OCI-LY3 (cell line): Measurements from ENCODE around the gene ZNF521.

ENCODE experiments used
- H2AFZ ChIP-seq: fragments of 200-600, 300-600 bp; shearing (Covaris generic); 2 replicates; pipeline ENCODE4 v1.6.0; 2014; ENCODE audit warnings: antibody characterized with exemption, low read depth, low read length
- H3K27ac ChIP-seq: fragments of 200-600, 300-600 bp; sonication (generic); 2 replicates; pipeline ENCODE4 v1.5.1; 2014; ENCODE audit warnings: mild to moderate bottlenecking, low read length, moderate library complexity, mixed read lengths
- H3K27me3 ChIP-seq: fragments of 200-600, 300-600 bp; sonication (generic); 2 replicates; pipeline ENCODE4 v1.6.1; 2014; ENCODE audit warnings: low read depth, low read length, mixed read lengths
- H3K36me3 ChIP-seq: fragments of 200-600, 300-600 bp; sonication (generic); replicated peaks from 2 replicates; pipeline ENCODE3; 2014; ENCODE audit warnings: low read depth, low read length, mixed read lengths
- H3K4me1 ChIP-seq: fragments of 300-600, 200-600 bp; sonication (generic); 2 replicates; pipeline ENCODE4 v1.6.1; 2014; ENCODE audit warnings: low read length, mixed read lengths
- H3K4me2 ChIP-seq: fragments of 200-600, 300-600 bp; sonication (generic); 2 replicates; pipeline ENCODE4 v1.6.1; 2014; ENCODE audit warnings: low read length, mixed read lengths
- H3K4me3 ChIP-seq: fragments of 300-600, 200-600 bp; sonication (generic); 2 replicates; pipeline ENCODE4 v1.5.1; 2014; ENCODE audit warnings: antibody characterized with exemption, mild to moderate bottlenecking, low read length, moderate library complexity
- H3K79me2 ChIP-seq: fragments of 300-600, 200-600 bp; shearing (Covaris generic); 2 replicates; pipeline ENCODE4 v1.6.1; 2014; ENCODE audit warnings: mild to moderate bottlenecking, low read length, mixed read lengths
- H3K9ac ChIP-seq: fragments of 300-600, 200-600 bp; shearing (Covaris generic); 2 replicates; pipeline ENCODE4 v1.6.0; 2014; ENCODE audit warnings: mild to moderate bottlenecking, low read length, moderate library complexity
- H3K9me3 ChIP-seq: fragments of 200-600, 300-600 bp; shearing (Covaris generic); 2 replicates; pipeline ENCODE4 v1.6.1; 2014; ENCODE audit warnings: low read length, mixed read lengths; ENCODE audit not compliant: insufficient read depth
- H4K20me1 ChIP-seq: fragments of 200-600, 300-600 bp; sonication (generic); 2 replicates; pipeline ENCODE4 v1.6.1; 2016; ENCODE audit warnings: low read length, mixed read lengths; ENCODE audit not compliant: insufficient read depth
- EZH2phosphoT487 ChIP-seq: fragments of 200-600 bp; shearing (Covaris generic); IDR thresholded peaks from 2 replicates; pipeline ENCODE4 v1.6.1; 2018; ENCODE audit warnings: antibody characterized with exemption, mixed run types, low read depth
- TF ChIP-seq, protein P1 (sequence below): fragments of 200-600, 300-600 bp; sonication (generic); IDR thresholded peaks from 2 replicates; pipeline ENCODE4 v1.5.1; 2014; ENCODE audit warnings: antibody characterized with exemption, low read length, low read depth

Gene ZNF521

DNA sequence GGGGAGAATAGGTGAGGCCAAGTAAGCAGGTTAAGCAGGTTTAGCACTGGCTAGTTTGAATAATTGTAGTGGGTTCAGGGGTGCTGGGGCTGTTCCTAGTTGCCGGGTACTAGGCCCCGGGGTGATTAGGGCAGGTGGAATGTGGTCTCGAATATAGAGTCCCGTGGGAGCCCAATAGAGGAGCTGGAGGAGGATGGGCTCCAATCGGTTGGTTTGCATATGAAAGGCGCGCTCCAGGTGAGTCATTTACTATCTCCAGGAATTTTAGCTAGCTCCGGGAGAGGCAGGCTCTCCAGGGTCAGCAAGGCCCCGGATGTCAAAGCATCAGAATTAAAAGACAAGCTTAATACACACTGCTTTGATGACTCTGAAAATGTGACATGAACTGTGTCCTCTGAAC lies 304.0 kb downstream of the ZNF521 start:
- Histone ChIP-seq H3K4me3 (no peak overlapping the region), H3K9me3 (no peaks in the 10 kb centered on the region), H2AFZ (no peak overlapping the region), H3K4me2 (no peak overlapping the region), H3K4me1 (no peaks in the 10 kb centered on the region), H3K9ac (no peak overlapping the region), H4K20me1 (no peaks in the 10 kb centered on the region), H3K79me2 (no peaks in the 10 kb centered on the region), H3K36me3 (no peaks in the 10 kb centered on the region), H3K27me3 (no peaks in the 10 kb centered on the region), H3K27ac (no peak overlapping the region)
- TF ChIP-seq, protein P1, sequence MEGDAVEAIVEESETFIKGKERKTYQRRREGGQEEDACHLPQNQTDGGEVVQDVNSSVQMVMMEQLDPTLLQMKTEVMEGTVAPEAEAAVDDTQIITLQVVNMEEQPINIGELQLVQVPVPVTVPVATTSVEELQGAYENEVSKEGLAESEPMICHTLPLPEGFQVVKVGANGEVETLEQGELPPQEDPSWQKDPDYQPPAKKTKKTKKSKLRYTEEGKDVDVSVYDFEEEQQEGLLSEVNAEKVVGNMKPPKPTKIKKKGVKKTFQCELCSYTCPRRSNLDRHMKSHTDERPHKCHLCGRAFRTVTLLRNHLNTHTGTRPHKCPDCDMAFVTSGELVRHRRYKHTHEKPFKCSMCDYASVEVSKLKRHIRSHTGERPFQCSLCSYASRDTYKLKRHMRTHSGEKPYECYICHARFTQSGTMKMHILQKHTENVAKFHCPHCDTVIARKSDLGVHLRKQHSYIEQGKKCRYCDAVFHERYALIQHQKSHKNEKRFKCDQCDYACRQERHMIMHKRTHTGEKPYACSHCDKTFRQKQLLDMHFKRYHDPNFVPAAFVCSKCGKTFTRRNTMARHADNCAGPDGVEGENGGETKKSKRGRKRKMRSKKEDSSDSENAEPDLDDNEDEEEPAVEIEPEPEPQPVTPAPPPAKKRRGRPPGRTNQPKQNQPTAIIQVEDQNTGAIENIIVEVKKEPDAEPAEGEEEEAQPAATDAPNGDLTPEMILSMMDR: no peak
- no peak for TF ChIP-seq EZH2phosphoT487

DNA sequence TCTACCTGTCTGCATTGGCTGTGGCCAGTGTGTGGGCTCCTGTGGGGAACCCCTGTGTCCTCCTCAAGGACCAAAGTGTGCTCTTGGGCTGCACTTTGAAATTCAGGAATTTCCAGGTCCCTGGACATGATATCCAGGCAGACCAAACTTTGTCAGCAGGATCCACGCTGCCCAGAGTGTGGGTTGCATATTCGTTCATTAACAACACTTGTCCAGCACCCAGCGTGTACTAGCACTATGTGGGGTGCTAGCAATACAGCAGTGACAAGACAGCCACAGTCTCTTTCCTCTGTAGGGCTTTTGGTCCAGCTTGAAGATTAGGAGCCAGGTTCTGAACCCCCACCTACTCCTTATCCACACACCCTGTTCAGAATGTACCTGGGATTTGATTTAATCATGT lies 304.5 kb downstream of the ZNF521 start:
- TF ChIP-seq, protein P1: no peak
- TF ChIP-seq EZH2phosphoT487: no peak
- Histone ChIP-seq H3K9ac (no peak overlapping the region), H3K4me1 (no peaks in the 10 kb centered on the region), H3K4me3 (no peak overlapping the region), H3K27me3 (no peaks in the 10 kb centered on the region), H3K4me2 (no peak overlapping the region), H2AFZ (no peak overlapping the region), H3K79me2 (no peaks in the 10 kb centered on the region), H3K9me3 (no peaks in the 10 kb centered on the region), H3K27ac (no peak overlapping the region), H4K20me1 (no peaks in the 10 kb centered on the region), H3K36me3 (no peaks in the 10 kb centered on the region)

DNA sequence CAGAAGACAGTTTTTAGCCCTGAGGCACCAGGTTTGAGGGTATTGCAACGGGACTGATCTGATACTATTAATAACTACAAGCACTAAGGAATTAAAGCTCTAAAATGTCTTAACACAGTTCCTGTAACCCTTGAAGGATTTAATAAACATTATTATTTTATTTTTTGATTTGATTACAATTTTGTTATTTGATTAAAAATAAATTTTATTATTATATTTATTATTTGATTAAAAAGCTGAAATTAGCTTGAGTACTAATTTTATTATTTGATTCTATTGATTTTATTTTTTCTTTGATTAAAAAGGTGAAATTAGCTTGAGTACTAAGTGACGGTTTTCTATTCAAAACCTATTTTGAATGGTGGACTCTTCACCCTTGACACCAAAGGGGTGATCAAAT lies 307.3 kb downstream of the ZNF521 start:
- Histone ChIP-seq H3K9me3 (no peaks in the 10 kb centered on the region), H4K20me1 (no peaks in the 10 kb centered on the region), H3K36me3 (no peaks in the 10 kb centered on the region), H3K4me3 (no peak overlapping the region), H3K4me2 (no peak overlapping the region), H3K4me1 (no peaks in the 10 kb centered on the region), H3K9ac (no peak overlapping the region), H3K27ac (no peak overlapping the region), H2AFZ (no peak overlapping the region), H3K79me2 (no peaks in the 10 kb centered on the region), H3K27me3 (no peaks in the 10 kb centered on the region)
- no peak for TF ChIP-seq EZH2phosphoT487
- TF ChIP-seq, protein P1: no peak

DNA sequence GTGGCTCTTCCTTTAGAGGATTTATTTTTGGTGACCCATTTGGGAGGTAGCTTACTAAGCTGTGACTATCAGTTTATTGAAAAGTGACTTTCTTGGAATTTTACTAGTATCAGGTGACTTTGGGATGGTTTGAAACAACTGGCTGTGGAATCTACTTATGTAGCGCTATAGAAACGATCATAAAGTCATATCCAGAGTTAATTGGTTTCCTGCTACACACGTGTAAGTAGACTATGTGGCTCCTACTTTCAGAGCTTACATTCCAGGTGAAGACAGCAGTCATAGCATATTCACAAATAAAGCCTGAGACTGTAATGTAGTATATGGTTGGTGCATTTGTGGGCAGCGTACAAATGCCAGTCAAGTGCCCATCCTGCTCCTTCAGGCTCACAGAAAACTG lies 308.9 kb downstream of the ZNF521 start:
- Histone ChIP-seq H2AFZ (no peak overlapping the region), H3K36me3 (no peaks in the 10 kb centered on the region), H3K4me1 (no peaks in the 10 kb centered on the region), H3K27me3 (no peaks in the 10 kb centered on the region), H3K9me3 (no peaks in the 10 kb centered on the region), H3K9ac (no peak overlapping the region), H4K20me1 (no peaks in the 10 kb centered on the region), H3K4me3 (no peak overlapping the region), H3K27ac (no peak overlapping the region), H3K4me2 (no peak overlapping the region), H3K79me2 (no peaks in the 10 kb centered on the region)
- TF ChIP-seq, protein P1: no peak
- TF ChIP-seq EZH2phosphoT487: no peak
